LHCN-M2 (cell line): ENCODE measurements around the gene ARPC5. TPM values are rescaled to one million over a fixed set of nuclear protein-coding genes. Genes with fewer than 3 reads are reported as not detected.
A peak's percentile ranks its signal among the peaks of the same experiment; 100 is the strongest.

Experiments
- DNase-seq: peaks from one replicate; pipeline ENCODE4 v3.0.0-alpha.2; 2012; ENCODE audit warnings: low read depth
- total RNA-seq: library from RNA; depleted of rRNA; stranded (reverse); fragments of >200 nt; gene quantifications from 2 replicates; pipeline ENCODE4 v1.2.3, GENCODE V29; 2014; rRNA removed

The ARPC5 gene
- total RNA-seq, 1 experiment from 2014 or later = 226 TPM

DNA sequence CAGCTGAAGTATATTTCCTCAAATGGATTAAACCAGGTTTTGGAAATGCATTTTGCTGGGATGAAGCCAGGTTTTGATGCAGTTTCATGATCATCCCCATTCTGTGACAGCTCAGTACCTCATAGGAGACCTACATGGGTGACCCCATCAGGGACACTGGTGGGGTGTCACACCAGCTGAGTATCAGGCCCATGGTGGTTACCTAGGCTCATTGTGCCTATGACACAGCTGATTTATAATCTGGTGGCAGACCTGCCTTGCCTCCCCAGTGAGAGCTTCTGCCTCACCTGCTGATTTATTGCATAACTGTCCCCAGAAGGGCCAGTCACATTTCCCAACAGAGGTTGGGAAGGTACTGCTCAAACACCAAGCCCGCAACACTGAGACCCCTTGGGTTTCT lies 49.1 kb downstream of the ARPC5 start:
- no peak for DNase-seq

DNA sequence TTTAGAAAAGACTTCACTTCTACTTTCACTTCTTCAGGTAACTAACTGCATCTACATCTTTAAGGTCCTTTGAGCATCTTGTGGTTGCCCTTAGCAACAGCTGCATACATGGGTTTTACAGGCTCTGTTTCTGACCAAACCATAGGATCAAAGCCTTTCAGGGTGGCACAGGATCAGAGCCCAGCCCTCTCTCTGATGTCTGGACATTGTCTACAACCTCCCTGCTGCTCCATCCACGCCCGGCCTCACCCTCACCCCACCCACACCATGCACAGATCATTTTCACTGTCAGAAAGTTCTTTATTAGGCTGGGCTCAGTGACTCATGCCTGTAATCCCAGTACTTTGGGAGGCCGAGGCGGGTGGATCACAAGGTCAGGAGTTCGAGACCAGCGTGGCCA lies 50.5 kb downstream of the ARPC5 start:
- no peak for DNase-seq

DNA sequence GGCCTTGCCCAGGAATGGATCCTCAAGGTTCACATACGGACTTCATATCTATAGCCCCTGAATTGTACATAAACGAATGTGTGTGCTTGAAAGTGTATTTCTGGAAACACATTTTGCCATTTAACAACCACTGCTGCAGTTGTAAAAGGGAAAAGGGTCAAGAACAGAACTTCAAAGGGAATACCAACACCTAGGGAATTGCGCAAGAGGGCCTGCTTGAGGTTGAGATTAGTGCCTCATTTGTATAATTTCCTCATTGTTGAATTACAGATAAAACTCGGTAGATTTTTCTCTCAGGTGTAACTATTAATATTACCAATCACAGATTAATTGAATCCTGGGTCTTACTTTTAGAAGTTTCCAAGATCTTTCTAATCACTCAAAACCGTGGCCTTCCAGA lies 51.4 kb downstream of the ARPC5 start:
- no peak for DNase-seq

DNA sequence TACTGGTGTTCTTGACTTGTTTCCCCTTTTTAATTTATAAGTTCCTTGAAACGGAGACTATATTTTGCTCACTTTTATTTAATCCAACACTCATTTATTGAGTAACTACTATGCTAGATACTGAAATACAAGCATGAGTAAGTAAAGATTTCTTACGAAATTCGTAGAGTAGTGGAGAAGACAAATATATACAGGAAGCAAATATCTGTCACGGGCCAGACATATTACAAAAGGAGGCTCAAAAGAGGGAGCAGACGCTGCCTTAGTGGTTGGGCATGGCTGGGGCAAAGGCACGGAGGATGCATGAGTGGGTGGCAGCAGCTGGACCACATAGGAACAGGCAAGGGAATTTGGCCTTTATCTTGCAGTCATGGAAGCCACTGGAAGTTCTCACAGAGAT lies 52.1 kb downstream of the ARPC5 start:
- DNase-seq = no peak

DNA sequence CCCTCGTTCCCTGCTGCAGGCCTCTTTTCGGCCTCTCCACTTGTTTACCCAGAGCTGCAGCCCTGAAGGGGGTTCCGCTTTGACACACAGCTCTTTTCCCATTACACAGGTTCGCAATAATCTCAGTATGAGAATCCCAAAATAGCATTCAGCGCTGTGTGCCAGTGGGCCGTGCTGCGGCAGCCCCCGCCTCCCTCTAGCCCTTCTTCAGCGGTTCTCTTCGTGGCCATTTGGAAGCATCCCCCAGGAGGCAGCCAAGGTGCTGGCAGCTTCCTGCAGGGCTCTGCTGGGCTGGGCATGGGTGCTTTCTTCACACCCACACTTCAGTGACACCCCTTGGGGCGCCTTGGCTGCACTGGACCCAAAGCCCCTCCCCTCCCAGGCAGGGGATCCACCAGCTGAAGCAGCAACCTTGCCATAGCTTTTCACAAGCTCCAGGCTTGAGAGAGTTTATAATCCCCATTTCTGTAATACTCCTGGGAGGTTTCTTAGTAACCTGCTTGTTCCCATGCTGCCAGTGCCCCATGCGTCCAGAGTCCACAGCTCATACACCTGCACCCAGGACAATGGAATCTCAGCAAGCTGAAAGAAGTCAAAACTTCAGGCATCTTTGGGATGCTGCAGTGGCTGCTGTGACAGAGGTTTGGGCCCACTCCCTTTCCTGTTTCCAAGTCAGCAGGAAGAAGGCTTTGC lies 53.4 kb downstream of the ARPC5 start:
- no peak for DNase-seq

DNA sequence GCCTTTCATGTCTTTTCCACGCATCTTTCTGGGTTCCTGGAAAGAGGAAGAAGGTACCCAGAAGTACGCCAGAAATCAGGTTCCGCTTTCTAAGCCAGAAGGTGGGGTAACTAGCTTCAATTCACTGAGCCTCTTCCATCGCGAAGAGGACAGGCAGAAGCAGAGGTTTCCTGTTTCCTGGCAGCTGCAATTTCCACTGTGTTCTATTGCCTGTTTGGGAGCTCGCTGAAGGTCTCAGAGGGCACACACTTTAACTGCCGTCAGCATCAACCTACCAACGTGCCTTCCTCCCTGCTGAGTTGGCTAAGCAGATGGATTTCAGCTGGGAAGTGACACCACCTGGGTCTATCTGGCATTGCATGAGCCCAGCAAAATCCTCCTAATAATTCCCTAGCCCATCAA lies 55.3 kb downstream of the ARPC5 start:
- peak; percentile 50 for DNase-seq

DNA sequence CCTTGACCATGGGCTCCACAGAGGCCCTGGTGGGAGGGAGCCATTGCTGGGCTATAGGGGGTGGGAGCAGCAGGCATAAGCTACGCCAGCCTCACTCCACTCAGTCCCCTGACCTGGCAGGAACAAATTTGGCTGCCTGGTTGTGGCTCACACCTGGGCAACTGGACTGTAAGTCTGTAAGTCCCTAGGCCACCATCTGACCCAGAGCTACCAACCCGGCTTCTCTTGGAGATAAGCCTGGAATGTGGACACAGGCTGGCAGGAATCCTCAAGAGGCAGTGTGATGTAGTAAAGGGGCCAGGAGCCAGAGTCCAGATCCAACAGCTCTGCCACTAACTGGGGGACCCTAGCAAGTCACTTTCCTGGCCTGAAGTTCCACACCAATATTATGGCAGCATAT lies 56.7 kb downstream of the ARPC5 start:
- DNase-seq = no peak

DNA sequence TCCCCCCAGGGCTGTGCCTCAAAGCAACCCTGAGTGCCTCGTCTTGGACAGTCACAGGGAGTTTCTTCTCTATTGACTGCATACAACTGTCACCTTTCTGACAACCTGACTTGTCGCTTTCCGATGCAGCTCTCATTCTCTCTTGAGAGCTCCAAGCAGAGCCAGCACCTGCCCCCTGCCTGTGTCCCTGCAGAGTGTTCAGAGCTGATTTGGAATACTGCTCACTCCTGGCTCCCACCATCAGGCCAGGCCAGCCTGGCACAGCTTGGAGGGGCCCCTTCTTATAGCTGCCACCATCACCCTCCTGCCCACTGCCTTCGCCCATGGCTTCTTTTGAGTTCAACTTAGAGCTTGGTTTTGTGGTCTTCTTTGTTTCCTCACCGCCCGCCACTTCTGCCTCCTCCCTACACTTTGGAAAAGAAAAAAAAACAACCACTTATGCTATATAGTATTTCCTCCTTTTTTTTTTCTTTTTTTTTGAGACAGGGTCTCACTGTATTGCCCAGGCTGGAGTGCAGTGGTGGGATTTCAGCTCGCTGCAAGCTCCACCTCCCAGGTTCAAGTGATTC lies 57.6 kb downstream of the ARPC5 start:
- no peak for DNase-seq

DNA sequence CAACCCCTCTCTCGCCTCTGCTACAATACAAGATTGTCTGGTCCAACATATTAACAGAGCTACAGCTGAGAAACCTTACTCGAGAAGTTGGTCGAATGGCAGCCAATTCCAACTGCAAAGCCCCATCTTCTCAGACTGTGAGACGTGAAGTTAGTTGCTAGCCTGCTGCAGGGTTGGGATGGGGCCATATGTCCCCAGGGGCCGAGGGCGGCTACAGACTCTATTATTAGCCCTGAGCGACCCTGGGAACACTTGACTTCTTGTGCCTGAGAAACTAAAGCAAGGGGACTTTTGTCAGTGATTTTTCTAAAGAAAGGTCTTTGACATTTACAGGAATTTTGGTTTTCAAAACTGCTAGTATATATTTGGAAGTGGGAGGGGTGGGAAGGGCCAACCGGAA lies 59.0 kb downstream of the ARPC5 start:
- DNase-seq = no peak

DNA sequence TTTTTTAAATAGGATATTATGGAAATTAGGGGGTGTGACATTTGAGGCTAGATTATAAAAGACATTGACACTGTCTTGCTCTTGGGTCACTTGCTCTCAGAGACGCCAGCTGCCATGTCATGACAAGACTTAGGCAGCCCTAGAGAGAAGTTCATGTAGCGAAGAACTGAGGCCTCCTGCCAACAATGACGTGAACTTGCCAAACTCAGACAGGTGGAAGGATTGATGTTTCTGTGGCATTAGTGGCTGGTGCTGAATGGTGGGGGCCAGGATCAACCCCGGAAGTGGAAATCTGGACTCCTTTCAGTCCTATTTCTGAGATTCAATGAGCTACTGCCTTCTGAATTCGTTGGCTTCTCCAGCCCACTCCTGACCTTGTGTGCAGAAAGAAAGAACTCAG lies 60.0 kb downstream of the ARPC5 start:
- DNase-seq = no peak

DNA sequence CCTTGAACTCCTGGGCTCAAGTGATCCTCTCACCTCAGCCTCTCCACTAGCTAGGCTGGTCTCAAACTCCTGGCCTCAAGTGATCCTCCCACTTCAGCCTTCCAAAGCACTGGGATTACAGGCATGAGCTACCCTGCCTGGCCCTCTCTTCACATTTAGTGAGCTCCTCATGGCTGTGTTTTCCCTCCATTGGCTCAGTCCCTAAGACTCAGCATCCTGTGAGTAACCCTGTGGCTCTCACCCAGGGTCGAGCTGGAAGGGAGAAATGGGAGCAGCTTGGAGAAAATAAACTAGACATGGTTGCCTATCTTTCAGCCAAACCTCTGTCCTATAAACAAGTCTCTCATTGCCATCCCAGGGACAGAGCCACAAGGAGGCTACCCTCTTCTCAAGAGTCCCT lies 62.9 kb downstream of the ARPC5 start:
- DNase-seq = no peak

DNA sequence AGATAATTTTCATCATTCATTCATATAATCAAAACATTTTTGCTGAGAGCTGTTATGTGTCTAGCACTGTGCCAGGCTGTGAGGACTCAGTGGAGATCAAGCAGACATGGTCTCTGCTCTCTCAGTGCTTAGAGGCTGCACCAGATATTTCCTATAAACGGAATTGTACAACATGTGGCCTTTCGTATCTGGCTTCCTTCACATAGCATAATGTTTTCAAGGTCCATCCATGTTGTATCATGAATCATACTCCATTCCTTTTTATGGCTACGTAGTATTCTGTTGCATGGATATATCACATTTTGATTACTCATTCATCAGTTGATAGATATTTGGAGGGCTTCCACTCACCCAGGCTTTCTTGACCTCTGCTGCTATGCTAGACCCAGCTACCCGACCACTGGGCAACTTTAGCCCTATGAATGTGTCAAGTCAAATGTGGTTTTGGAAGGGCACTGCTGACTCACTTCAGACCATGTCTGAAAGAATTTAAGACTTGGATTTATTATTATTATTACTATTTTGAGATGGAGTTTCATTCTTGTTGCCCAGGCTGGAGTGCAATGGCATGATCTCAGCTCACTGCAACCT lies 63.8 kb downstream of the ARPC5 start:
- peak; percentile 68 for DNase-seq

Other genes starting within 250 kb of the ARPC5 start
- 1.3 and 2.4 TPM in 2 replicates for gene NMNAT2, start 217.4 kb downstream of the ARPC5 start, total RNA-seq
- gene SMG7, start 163.3 kb downstream of the ARPC5 start, total RNA-seq = 18.8 and 30.1 TPM in 2 replicates
- gene NCF2, start 45.3 kb downstream of the ARPC5 start, total RNA-seq = 0.06 and 0.19 TPM in 2 replicates
- gene APOBEC4, start 17.5 kb upstream of the ARPC5 start, total RNA-seq = not detected in 2 replicates
- gene RGL1, start 169.3 kb upstream of the ARPC5 start, total RNA-seq = 15.7 and 17.0 TPM in 2 replicates